AG04449 (cell line): Measurements from ENCODE around the gene WDR48.

Source experiments
- CTCF ChIA-PET: fragments of 350-600 bp; formaldehyde crosslinking; extraction: SDS; loops from one replicate; lab custom pipeline; 2021; ENCODE audit warnings: antibody characterized with exemption; lab: Yijun Ruan, JAX
- POLR2A ChIA-PET: fragments of 400-600, 350-600 bp; formaldehyde crosslinking; extraction: SDS; loops from one replicate; lab custom pipeline; 2020; ENCODE audit warnings: antibody characterized with exemption, inconsistent platforms; lab: Yijun Ruan, JAX
- DNase-seq: peaks from one replicate; pipeline ENCODE4 v3.0.0-alpha.2; 2010; ENCODE audit warnings: low read depth, low spot score
- H3K4me3 ChIP-seq: 2 replicates; pipeline ENCODE4 v1.5.1; 2011; ENCODE audit warnings: low read depth, mild to moderate bottlenecking, control low read depth, low read length
- CTCF ChIP-seq: IDR thresholded peaks from one replicate; pipeline ENCODE4 v1.5.1; 2011; ENCODE audit warnings: mild to moderate bottlenecking, moderate library complexity, low read length, control low read depth, inconsistent platforms; ENCODE audit not compliant: insufficient read depth; ENCODE audit errors: missing control alignments

The WDR48 gene

GRCh38 chr3:39068556-39068955, 16.7 kb downstream of the WDR48 start:
- no peak for TF ChIP-seq CTCF
- ChIA-PET POLR2A (no interaction called here), CTCF (interaction anchor here (0.8 to 1.0 kb wide), 3 partner anchors 9 to 219 kb away, joined by 3 to 4 read pairs (median 4); no protein-coding TSS in a partner anchor)
- no peak for DNase-seq
- H3K4me3 ChIP-seq, result no peak overlapping the region

- TF ChIP-seq CTCF, result no peak
- CTCF ChIA-PET, result no interaction called here
- H3K4me3 ChIP-seq, result no peak overlapping the region
- POLR2A ChIA-PET, result no interaction called here
- DNase-seq, result no peak
Observed at GRCh38 chr3:39075910-39076309, 24.1 kb downstream of the WDR48 start.

GRCh38 chr3:39079530-39079929, 27.7 kb downstream of the WDR48 start:
- DNase-seq, result no peak
- no peak for TF ChIP-seq CTCF
- H3K4me3 ChIP-seq, result no peak overlapping the region
- CTCF ChIA-PET, result interaction anchor here (0.8 to 1.3 kb wide), 4 partner anchors 9 to 110 kb away, joined by 3 to 4 read pairs (median 4); no protein-coding TSS in a partner anchor
- POLR2A ChIA-PET, result no interaction called here

- H3K4me3 ChIP-seq, result no peak overlapping the region
- DNase-seq, result no peak
- ChIA-PET CTCF (interaction anchor here (0.8 to 1.5 kb wide), 6 partner anchors 9 to 110 kb away, joined by 3 to 8 read pairs (median 4); no protein-coding TSS in a partner anchor), POLR2A (no interaction called here)
- TF ChIP-seq CTCF, result no peak
Observed at GRCh38 chr3:39080026-39080425, 28.2 kb downstream of the WDR48 start.

- no peak for TF ChIP-seq CTCF
- ChIA-PET CTCF (interaction anchor here (1.5 kb wide), 1 partner anchor 17 kb away, joined by 5 read pairs; no protein-coding TSS in a partner anchor), POLR2A (no interaction called here)
- no peak for DNase-seq
- no peak overlapping the region for H3K4me3 ChIP-seq
Observed at GRCh38 chr3:39082666-39083313, 31.0 kb downstream of the WDR48 start.

- DNase-seq, result no peak
- no peak overlapping the region for H3K4me3 ChIP-seq
- ChIA-PET POLR2A (no interaction called here), CTCF (interaction anchor here (0.9 to 5.2 kb wide), 3 partner anchors 11 to 206 kb away, joined by 3 to 20 read pairs (median 4); no protein-coding TSS in a partner anchor)
- TF ChIP-seq CTCF, result no peak
Observed at GRCh38 chr3:39086144-39086543, 34.3 kb downstream of the WDR48 start.
